GM04503 (cell line): ENCODE results near the gene CDCA7L.
A peak's percentile ranks its signal among the peaks of the same experiment; 100 is the strongest.
"Not testable (repeated sequence)": the region's sequence is repeated elsewhere in the genome, so short reads cannot be mapped to it uniquely, and the experiment has no call there.

Experiments used
- DNase-seq: peaks from one replicate; pipeline ENCODE4 v3.0.0-alpha.2; 2012; ENCODE audit warnings: low read depth

CDCA7L gene

DNA sequence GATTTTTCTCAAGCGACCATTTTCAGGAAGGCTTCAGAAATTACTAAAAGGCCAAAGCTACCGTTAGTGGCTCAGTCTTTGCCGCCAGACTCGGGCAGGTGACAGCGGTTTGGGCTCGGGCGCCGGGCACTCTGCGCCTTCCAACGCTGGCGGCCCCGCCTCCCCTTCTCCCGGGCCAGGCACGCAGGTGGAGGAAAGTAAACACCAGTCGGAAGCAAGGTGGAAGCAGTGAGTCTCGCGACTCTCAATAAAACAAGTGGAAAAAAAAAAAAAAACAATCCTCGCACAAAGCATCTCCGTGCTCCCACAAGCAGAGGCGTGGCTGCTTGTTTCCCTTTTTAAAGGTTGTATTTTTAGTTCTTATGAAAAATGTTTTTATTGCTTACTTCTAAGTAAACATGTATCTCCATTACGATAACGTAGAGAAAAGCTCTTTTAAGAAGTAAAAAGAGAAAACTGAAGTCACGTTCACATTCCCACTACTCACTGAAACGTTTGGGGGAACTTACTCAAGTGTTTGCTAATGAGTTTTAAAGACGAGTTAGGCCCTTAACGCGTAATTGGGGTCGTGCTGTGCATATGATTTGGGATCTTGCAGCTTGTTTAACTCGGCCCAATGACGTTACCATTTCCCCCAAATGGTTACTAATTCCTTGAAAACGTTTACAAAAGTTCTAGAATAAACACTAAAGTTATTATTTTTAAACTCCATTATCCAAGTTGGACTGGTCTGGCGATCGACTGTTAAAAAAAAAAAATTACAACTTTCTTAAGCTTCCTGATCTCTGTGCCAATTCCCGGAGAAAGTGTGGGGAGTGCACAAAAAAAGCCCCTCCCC, 864 bp downstream of the CDCA7L start:
- peak; percentile 8 for DNase-seq

DNA sequence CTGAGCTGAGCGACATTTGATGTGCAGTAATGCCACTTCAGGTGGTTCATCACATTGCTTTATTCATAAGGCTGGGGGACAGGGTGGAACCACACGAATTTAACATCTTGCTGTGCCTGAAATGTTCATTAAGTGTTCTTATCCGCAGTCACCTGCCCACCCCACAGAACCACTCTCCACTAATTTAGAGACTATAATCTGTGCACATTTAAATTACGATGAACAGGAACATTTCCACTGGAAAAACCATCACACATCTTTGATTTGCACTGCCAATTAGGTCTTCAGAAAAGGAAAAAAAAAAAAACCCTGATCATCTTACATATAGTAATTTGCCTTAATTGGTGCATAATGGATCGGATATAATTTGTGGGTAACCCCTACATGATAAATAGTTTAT, 2.3 kb downstream of the CDCA7L start:
- DNase-seq: no peak

DNA sequence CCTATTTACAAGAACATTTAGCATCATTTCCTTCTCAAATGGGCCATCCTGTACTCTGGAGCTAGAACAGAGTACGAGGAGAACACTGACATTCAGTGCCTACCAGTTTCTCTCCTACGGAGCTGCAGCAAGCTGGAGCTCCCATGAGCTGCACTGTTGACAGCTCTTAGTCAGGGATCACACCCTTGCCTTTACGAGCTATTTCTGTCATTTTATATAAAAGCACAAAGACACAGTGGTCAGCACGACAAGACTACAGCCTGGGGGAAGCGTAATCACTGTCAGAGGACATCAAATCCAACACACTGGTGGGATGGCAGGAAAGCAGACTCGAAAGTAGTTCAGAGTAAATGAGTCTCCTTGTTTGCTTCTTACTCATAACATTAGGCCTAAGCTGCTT, 2.7 kb downstream of the CDCA7L start:
- DNase-seq: no peak

DNA sequence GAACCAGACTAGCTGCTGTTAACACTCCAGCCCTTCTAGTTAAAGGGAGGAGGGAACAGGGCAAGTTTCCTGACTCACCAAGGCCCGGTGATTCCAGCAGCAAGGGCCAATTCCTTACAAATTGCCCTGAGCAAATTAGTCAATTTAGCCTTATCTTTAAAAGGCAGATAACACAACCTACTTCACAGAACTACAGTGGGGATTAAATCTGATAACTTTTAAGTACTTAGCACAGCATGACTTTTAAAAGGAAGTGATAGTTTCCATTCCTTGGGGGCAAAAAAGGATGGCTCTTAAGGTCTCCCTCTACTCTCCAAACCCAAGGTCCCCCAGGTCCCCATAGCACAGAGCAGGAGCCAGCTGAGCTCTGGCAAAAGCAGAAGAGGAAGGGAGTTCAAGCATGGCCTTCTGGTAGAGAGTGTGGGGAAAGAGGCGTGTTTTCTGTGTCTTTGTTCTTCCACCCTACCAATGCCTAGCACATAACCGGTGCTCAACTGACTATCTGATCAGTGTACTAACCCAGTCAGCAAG, 4.0 kb downstream of the CDCA7L start:
- DNase-seq: peak; percentile 11

DNA sequence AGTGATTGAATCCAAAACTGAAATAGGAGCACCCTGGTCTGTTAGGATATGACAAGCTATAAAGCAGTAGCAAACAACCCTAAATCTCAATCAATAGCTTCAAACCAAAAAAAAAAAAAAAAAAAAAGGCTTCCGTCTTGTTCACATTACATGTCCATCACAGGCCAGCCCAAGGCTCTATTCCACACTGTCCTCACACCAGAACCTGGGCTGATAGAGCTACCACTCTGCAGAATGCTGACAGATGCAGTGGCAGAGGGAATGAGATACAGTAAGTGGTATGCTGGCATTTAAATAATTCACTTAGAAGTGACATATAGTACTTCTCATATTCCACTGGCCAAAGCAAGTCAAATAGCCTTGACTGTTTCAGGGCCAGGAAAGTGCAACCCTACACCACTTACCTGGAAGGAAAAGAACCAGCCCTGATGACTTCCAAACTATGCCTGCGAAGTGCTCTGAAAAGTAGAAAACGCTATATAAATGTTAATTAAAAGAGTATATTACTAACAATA, 5.8 kb downstream of the CDCA7L start:
- DNase-seq: no peak

DNA sequence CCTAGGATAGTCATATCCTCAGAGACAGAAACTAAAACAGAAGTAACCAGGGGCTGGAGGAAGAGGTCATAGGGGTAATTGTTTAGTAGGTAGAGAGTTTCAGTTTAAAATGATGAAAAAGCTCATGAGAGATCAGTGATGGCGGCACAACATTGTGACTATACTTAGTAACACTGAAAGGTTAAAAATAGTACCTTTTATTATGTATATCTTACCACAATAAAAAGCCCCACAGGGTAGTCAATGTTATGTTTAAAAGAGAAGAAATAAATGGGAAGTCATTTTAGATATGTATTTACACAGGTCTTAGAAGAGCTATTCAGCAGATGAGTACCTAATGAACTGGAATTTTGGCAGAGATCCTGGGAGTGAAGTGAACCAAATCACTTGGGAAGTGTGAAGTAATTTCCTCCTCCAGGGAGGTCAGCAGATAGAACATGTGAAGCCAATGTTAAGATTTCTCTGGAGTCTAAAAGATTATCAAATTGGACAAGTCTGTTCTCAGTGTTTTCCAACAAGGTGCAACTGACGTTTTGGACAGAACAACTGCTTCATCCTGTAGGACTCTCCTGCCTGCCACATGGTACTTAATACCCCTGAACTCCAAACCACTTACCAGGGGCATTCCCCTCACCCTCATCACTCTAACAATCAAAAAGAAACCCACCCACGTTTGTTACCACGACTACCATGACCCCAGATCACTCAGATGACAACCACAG, 6.4 kb downstream of the CDCA7L start:
- peak; percentile 8 for DNase-seq

DNA sequence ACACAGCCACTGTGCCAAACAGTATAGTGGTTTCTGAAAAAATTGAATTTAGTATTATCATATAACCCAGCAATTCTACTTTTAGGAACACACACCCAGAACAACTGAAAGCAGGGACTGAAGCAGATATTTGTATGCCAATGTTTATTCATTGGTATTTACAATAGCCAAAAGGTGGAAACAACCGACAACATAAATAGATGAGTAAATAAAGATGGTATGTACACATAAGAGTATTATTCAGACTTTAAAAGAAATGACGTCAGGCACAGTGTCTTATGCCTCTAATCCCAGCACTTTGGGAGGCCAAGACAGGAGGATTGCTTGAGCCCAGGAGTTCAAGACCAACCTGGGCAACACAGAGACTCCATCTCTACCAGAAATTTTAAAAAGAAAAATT, 7.2 kb downstream of the CDCA7L start:
- DNase-seq: no peak

DNA sequence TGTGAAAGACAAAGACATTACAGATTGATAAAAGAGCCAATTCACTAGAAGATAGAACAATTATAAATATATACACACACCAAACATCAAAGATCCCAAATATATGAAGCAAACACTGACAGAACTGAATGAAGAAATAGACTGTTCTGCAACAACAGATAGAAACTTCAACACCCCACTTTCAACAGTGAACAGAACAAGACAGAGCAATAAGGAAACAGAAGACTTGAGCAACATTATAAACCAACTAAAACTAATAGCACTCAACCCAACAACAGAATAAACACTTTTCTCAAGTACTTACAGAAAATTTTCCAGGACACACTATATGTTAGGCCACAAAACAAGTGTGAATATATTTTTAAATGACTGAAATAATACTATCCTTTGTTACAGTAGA, 10.9 kb downstream of the CDCA7L start:
- DNase-seq: no peak

DNA sequence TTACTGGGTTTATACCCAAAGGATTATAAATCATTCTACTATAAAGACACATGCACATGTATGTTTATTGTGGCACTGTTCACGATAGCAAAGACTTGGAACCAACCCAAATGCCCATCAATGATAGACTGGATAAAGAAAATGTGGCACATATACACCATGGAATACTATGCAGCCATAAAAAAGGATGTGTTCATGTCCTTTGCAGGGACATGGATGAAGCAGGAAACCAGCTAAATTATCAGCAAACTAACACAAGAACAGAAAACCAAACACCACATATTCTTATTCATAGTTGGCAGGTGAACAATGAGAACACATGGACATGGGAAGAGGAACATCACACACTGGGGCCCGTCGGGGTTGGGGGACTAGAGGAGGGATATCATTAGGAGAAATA, 12.4 kb downstream of the CDCA7L start:
- DNase-seq: not testable (repeated sequence)

DNA sequence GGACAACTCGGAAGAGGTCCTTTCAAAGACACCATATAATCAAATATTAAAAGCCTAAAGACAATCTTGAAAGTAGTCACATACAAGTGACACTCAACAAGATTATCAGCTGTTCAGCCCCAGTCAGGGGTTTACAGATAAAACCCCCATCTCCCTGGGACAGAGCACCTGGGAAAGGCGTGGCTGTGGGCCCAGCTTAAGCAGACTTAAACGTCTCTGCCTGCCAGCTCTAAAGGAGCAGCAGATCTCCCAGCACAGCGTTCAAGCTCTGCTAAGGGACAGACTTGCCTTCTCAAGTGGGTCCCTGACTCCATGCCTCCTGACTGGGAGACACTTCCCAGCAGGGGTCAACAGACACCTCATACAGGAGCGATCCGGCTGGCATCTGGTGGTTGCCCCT, 18.0 kb downstream of the CDCA7L start:
- no peak for DNase-seq

DNA sequence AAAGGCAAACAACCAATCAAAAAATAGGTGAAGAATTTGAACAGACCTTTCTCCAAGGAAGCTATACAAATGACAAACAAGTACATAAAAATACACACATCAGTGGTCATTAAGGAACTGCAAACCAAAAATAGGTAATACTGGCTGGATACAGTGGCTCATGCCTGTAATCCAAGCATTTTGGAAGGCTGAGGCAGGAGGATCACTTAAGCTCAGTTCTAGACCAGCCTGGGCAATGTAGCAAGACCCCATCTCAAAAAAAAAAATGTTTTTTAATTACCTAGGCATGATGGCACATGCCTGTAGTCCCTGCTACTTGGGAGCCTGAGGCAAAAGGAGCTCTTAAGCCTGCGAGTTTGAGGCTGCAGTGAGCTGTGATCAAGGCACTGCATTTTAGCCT, 19.3 kb downstream of the CDCA7L start:
- no peak for DNase-seq

DNA sequence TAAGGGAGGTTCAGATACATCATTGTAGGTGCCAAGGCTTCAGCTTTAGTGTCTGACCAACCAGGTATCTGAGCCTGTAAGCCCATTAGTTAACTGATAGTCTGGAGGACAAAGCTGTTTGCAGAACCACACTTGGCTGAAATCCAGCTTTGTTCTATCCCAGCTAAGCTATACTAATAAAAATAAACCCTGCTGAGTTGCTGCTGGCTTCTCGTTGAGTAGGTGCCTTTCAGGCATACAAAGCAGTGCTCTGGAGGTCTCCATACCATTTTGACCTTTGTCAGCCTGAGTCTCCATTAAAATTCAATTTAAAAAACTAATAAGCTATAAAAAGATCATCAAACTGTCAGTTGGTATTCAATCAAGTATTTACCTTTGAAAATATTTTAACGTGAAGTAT, 22.0 kb downstream of the CDCA7L start:
- no peak for DNase-seq

DNA sequence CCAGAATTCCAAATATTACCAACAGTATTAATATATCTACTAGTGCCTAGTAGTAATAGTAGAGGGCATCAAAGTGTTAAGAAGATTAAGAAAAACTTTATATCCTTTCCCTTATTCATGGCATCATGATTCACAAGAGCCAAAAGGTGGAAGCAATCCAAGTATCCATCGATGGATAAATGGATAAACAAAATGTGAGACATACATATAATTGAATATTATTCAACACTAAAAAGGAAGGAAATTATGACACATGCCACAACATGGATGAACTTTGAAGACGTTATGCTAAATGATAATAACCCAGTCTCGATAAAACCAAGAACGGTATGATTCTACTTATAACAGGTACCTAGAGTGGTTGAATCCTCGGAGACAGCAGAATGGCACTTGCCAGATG, 23.1 kb downstream of the CDCA7L start:
- no peak for DNase-seq

DNA sequence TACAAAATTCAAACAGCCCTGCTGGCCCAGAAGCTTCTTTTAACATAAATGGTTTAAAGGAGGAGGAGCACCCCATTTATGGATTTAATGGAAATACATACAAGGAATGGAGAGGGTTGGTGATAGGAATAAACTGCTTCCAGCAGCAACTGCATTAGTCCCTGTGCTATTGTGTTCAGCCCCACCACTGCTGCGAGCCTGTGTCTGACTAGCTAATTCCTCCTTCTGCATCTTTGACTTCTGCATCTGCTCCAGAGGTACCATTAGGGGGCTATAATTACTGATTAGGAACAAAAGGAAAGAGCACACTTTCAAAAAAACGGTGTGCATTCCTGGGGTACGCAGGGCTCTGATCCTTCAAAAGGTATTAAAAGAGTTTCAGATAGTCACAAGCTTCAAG, 24.8 kb downstream of the CDCA7L start:
- no peak for DNase-seq

DNA sequence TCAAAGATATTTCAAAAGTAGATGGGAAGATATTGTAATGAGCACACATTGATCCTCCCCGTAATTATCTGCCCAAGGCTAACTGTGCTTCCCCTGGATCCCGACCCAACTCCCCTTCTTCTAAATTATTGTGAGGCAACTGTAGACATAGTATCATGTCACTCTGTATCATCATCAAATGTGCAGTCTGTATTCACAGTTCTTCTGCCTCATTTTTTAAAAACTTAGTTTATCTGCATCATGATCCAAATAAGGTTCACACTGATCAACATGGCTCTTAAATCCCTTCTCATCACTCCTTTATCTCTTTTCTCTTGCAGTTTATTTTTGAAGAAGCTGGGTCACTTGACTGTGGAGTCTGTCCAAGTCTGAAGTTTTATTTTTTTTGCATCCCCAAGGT, 27.5 kb downstream of the CDCA7L start:
- DNase-seq: no peak

DNA sequence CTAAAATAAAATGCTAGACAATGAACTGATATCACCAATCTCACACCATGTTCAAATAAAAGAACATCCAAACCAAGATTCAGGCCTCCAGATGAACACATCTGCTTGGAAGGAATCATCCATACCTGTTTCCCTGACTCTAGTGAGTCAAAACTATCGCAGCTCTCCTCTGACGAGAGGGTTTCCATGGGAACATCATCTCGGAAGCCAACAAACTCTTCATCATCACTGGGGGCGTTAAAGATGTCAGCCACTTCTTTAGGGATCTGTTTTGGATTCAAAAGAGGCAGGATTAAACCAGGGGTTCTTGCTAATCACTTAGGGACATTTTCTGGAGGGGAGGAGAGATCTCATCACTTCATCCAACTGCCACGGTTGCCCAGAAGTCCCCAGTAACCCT, 29.1 kb downstream of the CDCA7L start:
- no peak for DNase-seq

DNA sequence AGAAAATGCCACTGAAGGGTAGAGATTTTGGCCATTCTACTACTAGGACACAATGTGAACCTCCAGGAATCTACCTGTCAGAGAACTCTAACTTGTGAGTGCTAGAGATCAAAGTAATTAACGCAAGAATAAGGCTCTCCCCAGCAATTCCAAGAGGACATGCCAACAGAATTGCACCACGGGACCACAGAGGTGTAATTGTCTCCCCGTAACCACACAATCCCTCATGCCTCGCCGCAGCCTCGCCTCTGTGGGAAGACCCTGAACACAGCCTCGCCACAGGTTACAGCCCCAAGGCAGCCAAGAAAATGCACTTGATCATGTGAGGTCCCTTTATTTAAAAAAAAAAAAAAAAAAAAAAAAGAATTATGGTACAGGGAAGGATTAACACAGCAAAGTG, 29.5 kb downstream of the CDCA7L start:
- no peak for DNase-seq

DNA sequence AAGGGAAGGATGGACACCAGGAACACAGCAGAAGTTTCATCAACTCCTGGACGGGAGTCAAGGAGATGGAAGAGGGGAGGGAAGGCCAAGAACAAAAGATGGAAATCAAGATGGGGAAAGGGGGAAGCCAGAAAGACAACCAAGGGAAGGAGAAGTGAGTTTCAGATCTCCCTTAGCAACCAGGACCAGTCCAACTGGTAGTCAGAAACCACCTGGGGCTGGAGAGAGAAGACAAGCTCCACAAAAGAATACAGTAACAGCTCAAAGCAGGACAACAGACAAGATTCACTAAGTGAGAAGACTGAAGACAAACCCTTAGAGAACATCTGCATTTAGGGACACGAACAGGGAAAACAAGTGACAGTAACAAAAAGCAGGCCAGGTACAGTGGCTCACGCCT, 30.6 kb downstream of the CDCA7L start:
- no peak for DNase-seq

DNA sequence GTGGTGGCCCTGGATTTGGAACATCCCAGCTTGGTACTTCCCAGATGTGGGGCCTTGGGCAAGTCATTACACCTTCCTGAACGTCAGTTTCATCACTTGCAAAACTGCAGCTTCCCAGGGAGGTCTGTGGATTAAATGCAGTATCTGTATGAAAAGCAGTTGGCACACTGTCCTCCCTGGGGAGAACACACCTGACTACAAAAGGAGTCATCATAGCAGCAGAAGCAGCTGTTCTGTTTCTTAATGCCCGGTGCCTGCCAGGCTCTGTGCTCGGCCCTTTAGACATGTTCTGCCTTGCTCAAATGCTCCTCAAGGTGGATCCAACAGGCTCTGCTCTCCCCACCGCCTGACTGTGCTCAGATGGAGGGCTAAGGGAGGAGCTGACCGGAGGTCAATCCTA, 31.0 kb downstream of the CDCA7L start:
- DNase-seq: no peak

DNA sequence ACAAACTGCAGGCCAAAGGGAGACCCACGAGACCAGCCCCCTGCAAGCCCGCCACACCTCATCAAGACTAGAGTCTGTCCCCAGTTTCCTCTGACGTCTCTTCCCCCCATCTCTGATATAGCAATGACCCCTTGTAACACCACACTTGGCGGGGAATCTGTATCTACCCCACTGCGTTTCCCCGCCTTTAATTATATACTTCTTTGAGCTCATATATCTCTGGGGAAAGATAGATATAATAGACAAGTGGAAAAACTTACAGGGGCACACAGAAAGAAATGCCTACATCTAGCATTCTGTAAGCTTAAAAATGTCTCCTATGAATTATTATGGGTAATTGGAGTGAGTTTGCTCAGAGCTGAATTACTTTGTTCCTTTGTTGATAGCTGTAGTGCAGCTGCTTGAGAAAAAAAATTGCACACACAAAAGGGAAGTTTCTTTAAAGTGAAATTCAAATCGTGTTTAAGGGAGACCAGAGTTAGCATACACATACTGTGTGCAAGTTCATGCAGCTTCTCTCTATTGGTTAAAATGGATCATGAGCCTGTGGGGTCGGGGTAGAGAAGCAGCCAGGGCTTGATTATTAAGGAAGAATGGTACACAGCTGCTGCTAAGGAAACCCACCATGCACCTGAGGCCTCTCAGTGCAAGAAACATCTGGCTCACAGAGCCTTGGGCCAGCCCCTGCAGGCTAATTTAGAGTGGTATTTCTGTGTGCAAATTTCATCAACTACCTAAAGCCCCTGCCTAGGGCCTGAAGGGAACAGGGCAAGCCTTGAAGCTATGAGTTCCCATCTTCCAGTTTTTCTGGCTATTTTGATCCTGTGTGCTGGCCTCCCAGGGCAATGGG, 32.5 kb downstream of the CDCA7L start:
- DNase-seq: no peak

DNA sequence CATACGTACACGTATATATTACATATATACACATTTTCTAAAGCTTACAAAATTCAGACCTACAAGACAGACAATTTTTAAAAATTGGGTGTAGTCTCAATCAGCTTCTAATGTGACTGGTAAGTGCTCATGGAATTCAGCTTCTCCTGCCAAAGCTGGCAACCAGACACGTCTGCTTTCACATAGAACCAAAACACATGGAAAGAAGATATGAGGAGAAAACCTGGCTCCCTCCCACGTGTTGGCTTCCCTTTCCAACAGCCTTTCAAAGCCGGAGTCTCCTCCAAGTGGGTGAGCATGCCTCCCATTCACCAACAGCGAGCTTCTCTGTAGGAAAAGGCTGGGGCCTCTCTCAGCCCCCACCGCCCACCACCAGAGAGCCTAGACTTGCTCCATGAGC, 33.4 kb downstream of the CDCA7L start:
- DNase-seq: peak; percentile 80

DNA sequence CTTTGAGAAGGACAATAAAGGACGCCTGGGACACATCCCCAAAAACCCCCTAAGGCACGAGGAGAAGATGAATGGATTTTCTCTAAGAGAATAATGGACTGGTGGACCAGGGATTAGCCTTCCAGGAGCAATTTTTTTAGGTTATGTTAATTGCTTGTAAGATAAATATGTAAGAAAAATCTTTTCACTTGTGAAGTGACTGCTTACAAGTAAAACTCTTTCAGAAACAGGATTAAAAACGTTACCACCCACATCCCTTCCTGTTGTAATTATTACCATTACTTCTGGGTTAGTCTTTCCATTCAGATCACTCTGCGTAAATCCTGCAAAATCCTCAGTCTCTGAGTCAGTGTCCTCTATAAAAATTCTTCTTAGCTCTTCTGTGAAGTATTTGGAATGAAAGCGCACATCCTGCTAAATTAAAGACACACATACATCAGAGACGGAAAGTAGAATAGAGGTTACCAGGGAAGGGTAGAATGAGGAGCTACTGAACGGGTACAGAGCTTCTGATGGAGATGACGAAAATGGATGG, 34.3 kb downstream of the CDCA7L start:
- peak; percentile 81 for DNase-seq
